Activated B cell treated with CpG ODN at 0.5 μM for 24 hours (primary cell): ENCODE data around the gene CHTOP. TPM values are rescaled to one million over a fixed set of nuclear protein-coding genes. Genes with fewer than 3 reads are reported as not detected.
A peak's percentile ranks its signal among the peaks of the same experiment; 100 is the strongest.
"Not testable (repeated sequence)": the region's sequence is repeated elsewhere in the genome, so short reads cannot be mapped to it uniquely, and the experiment has no call there.

ENCODE experiments used
- ATAC-seq: fragments of 200-7000 bp; cut with Tn5 transposase; one replicate; pipeline ENCODE4 v1.10.0; 2021; ENCODE audit warnings: low read depth, mild to moderate bottlenecking, moderate library complexity
- CTCF ChIA-PET: fragments of 350-600 bp; sonication (Branson Sonifier 250); formaldehyde crosslinking; loops from one replicate; lab custom pipeline; 2021; ENCODE audit warnings: antibody characterized with exemption; lab: Charles Lee
- POLR2A ChIA-PET: fragments of 350-600 bp; sonication (Branson Sonifier 250); formaldehyde crosslinking; loops from one replicate; lab custom pipeline; 2021; ENCODE audit warnings: antibody characterized with exemption; lab: Charles Lee
- DNase-seq: peaks from one replicate; pipeline ENCODE4 v3.0.0; 2022
- H3K27ac Mint-ChIP-seq: one replicate; pipeline ENCODE4 v1.8.0; 2020; ENCODE audit warnings: mixed read lengths
- H3K27me3 Mint-ChIP-seq: one replicate; pipeline ENCODE4 v1.8.0; 2021; ENCODE audit warnings: mixed read lengths
- H3K36me3 Mint-ChIP-seq: one replicate; pipeline ENCODE4 v1.8.0; 2021; ENCODE audit warnings: low read depth, mixed read lengths
- H3K4me1 Mint-ChIP-seq: one replicate; pipeline ENCODE4 v1.8.0; 2021; ENCODE audit warnings: mixed read lengths
- H3K4me3 Mint-ChIP-seq: one replicate; pipeline ENCODE4 v1.8.0; 2020; ENCODE audit warnings: mild to moderate bottlenecking, mixed read lengths
- H3K9me3 Mint-ChIP-seq: one replicate; pipeline ENCODE4 v1.8.0; 2020; ENCODE audit warnings: mixed read lengths
- intact Hi-C: fragments of 100-400 bp; cut with micrococcal nuclease; formaldehyde crosslinking; loops from one replicate; pipeline ENCODE4 v1.15.1; 2024
- total RNA-seq: library from RNA; stranded (reverse); gene quantifications from 2 replicates; pipeline ENCODE4 v1.2.3, GENCODE V29; 2022
- TF ChIP-seq, protein P1 (sequence below): fragments of 200-600 bp; IDR thresholded peaks from one replicate; pipeline ENCODE4 v1.8.0; 2022; ENCODE audit warnings: antibody characterized with exemption, mild to moderate bottlenecking

CHTOP gene
- total RNA-seq, 1 donor from 2014 or later, result 148 TPM

DNA sequence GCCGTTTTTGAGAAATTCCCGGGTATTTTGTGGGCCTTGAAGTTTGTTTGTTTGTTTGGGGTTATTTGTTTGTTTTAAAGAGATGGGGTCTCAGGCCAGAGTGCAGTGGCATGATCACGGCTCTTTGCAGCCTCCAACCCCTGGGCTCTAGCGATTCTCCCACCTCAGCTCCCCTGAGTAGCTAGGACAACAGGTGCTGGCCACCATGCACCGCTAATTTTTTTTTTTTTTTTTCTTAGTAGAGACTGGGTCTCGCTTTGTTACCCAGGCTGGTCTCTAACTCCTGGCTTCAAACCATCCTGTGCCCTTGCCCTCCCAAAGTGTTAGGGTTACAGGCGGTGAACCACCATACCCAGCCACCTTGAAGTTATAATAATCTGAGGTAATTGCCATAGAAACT, 2.0 kb downstream of the CHTOP start:
- H3K27me3 Mint-ChIP-seq, result no peaks in the 10 kb centered on the region
- H3K4me1 Mint-ChIP-seq, result peaks cover 39% of the 10 kb centered on the region
- POLR2A ChIA-PET, result interaction anchor here (0.8 to 2.7 kb wide), 4 partner anchors 31 to 358 kb away, joined by 3 to 138 read pairs (median 20); partner anchors contain the start of gene S100A6
- ATAC-seq (no peak), DNase-seq (no peak)
- H3K9me3 Mint-ChIP-seq, result no peaks in the 10 kb centered on the region
- peaks cover 65% of the 10 kb centered on the region for H3K36me3 Mint-ChIP-seq
- peak overlapping the region; percentile 56 for H3K27ac Mint-ChIP-seq
- H3K4me3 Mint-ChIP-seq, result peak overlapping the region; percentile 83
- intact Hi-C loops, result loop anchor here (2.0 kb wide), 2 partner anchors 103 to 125 kb away; no protein-coding TSS in a partner anchor
- TF ChIP-seq, protein P1, sequence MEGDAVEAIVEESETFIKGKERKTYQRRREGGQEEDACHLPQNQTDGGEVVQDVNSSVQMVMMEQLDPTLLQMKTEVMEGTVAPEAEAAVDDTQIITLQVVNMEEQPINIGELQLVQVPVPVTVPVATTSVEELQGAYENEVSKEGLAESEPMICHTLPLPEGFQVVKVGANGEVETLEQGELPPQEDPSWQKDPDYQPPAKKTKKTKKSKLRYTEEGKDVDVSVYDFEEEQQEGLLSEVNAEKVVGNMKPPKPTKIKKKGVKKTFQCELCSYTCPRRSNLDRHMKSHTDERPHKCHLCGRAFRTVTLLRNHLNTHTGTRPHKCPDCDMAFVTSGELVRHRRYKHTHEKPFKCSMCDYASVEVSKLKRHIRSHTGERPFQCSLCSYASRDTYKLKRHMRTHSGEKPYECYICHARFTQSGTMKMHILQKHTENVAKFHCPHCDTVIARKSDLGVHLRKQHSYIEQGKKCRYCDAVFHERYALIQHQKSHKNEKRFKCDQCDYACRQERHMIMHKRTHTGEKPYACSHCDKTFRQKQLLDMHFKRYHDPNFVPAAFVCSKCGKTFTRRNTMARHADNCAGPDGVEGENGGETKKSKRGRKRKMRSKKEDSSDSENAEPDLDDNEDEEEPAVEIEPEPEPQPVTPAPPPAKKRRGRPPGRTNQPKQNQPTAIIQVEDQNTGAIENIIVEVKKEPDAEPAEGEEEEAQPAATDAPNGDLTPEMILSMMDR, result no peak
- CTCF ChIA-PET, result interaction anchor here (0.7 to 2.7 kb wide), 2 partner anchors 63 to 92 kb away, joined by 3 to 33 read pairs; no protein-coding TSS in a partner anchor

DNA sequence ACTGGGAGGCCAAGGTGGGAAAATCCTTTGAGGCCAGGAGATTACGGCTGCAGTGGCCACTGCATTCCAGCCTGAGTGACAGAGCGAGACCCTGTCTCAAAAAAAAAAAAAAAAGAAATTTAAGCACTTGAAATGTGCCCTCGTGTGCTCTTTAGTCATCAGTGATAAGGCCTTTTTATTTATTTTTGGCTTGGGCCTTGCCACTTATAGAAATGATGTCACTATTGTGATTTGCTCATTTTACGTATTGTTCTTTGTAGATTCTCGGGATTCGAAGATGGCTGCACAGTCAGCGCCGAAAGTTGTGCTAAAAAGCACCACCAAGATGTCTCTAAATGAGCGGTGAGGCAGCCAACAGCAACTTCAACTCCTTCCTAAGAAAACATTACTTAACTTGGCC, 2.4 kb downstream of the CHTOP start:
- Mint-ChIP-seq H3K4me3 (peak overlapping the region; percentile 11), H3K4me1 (peaks cover 41% of the 10 kb centered on the region), H3K36me3 (peaks cover 69% of the 10 kb centered on the region), H3K27ac (no peak overlapping the region), H3K9me3 (no peaks in the 10 kb centered on the region), H3K27me3 (no peaks in the 10 kb centered on the region)
- ATAC-seq (no peak), DNase-seq (no peak)
- POLR2A ChIA-PET, result no interaction called here
- CTCF ChIA-PET, result no interaction called here
- intact Hi-C loops, result no loop called here
- TF ChIP-seq, protein P1, result no peak

DNA sequence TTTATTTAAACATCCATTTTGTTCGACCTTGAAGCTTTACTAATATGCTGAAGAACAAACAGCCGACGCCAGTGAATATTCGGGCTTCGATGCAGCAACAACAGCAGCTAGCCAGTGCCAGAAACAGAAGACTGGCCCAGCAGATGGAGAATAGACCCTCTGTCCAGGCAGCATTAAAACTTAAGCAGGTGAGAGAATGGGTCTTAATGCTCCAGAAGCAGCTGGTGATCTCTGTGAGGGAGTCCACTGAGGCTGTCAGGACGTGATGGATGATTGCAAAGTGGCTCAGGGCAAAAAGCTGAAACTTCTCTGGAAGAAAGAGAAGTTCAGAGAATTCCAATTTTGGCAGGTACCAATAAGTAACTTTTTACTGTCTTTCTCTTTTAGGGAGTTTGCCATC, 4.4 kb downstream of the CHTOP start:
- TF ChIP-seq, protein P1, result no peak
- H3K4me3 Mint-ChIP-seq, result no peak overlapping the region
- H3K4me1 Mint-ChIP-seq, result peaks cover 35% of the 10 kb centered on the region
- ChIA-PET POLR2A (interaction anchor here (0.6 to 1.9 kb wide), 6 partner anchors 20 to 660 kb away, joined by 3 to 10 read pairs (median 5); partner anchors contain the start of gene SNAPIN), CTCF (interaction anchor here (0.8 to 1.8 kb wide), 4 partner anchors 11 to 128 kb away, joined by 3 to 10 read pairs (median 4); partner anchors contain the start of gene S100A13)
- peaks cover 84% of the 10 kb centered on the region for H3K36me3 Mint-ChIP-seq
- intact Hi-C loops, result no loop called here
- H3K9me3 Mint-ChIP-seq, result no peaks in the 10 kb centered on the region
- ATAC-seq (no peak), DNase-seq (no peak)
- H3K27me3 Mint-ChIP-seq, result no peaks in the 10 kb centered on the region
- H3K27ac Mint-ChIP-seq, result no peak overlapping the region

DNA sequence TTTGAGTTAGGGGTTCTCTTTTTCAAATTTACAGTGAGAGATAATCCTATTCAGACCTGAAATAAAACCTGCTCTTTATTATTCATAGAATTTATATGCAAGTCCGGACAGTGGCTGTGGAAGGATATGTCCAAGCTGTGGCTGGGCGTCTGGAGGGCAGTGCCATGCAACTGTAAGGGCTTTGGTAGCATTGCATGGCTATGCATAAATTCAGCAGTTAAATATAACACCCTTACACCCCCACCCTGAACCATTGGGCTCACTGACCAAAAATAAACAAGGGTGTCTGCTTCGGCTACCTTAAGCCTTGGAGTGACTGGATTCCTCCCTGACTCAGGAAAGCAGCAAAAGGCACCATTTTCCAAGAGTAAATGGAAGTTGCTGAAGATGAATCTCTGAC, 5.4 kb downstream of the CHTOP start:
- Mint-ChIP-seq H3K27me3 (no peaks in the 10 kb centered on the region), H3K36me3 (peaks cover 87% of the 10 kb centered on the region), H3K4me1 (peaks cover 30% of the 10 kb centered on the region), H3K9me3 (no peaks in the 10 kb centered on the region), H3K4me3 (no peak overlapping the region), H3K27ac (no peak overlapping the region)
- DNase-seq, result no peak
- TF ChIP-seq, protein P1, result no peak
- ChIA-PET POLR2A (interaction anchor here (0.7 to 2.1 kb wide), 4 partner anchors 13 to 103 kb away, joined by 5 to 8 read pairs (median 6); partner anchors contain the start of genes S100A6 and SNAPIN), CTCF (interaction anchor here (1.5 to 2.6 kb wide), 2 partner anchors 67 to 106 kb away, joined by 3 to 8 read pairs; no protein-coding TSS in a partner anchor)
- ATAC-seq, result no peak
- intact Hi-C loops, result no loop called here

DNA sequence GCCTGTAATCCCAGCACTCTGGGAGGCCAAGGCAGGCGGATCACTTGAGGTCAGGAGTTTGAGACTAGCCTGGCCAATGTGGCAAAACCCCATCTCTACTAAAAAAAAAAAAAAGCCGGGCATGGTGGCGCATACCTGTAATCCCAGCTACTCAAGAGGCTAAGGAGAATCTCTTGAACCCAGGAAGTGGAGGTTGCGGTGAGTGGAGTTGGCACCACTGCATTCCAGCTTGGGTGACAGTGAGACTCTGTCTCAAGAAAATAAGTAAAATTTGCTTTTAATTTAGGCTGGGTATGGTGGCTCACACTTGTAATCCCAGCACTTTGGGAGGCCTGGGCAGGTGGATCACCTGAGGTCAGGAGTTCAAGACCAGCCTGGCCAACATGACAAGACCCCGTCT, 6.3 kb downstream of the CHTOP start:
- ChIA-PET POLR2A (interaction anchor here (0.7 to 2.1 kb wide), 6 partner anchors 12 to 280 kb away, joined by 3 to 8 read pairs (median 4); partner anchors contain the start of gene SNAPIN), CTCF (interaction anchor here (1.5 to 2.6 kb wide), 2 partner anchors 68 to 107 kb away, joined by 3 to 8 read pairs; no protein-coding TSS in a partner anchor)
- Mint-ChIP-seq H3K36me3 (peaks cover 91% of the 10 kb centered on the region), H3K4me1 (peaks cover 27% of the 10 kb centered on the region)
- intact Hi-C loops, H3K9me3 Mint-ChIP-seq, ATAC-seq, H3K27me3 Mint-ChIP-seq, DNase-seq, H3K27ac Mint-ChIP-seq, H3K4me3 Mint-ChIP-seq: not testable (repeated sequence)
